ENCODE measurements around the gene ZFP36L1.
A peak's percentile ranks its signal among the peaks of the same experiment; 100 is the strongest.

ZFP36L1 gene

GRCh38 chr14:68834816-68835215 is 41.9 kb upstream of the ZFP36L1 start:
- Histone ChIP-seq H3K4me3 (ENCODE audit: low read length) (no peak overlapping the region), H3K4me1 (ENCODE audit: control insufficient read depth, low read depth, low read length) (no peaks in the 10 kb centered on the region), H4K8ac (ENCODE audit: low read depth, low read length) (no peak overlapping the region), H3K79me2 (ENCODE audit: control insufficient read depth, insufficient read depth, low read length) (no peaks in the 10 kb centered on the region), H3K4me2 (ENCODE audit: low read length) (no peak overlapping the region), H3K9ac (ENCODE audit: low read length) (no peak overlapping the region), H2BK5ac (ENCODE audit: low read length) (no peak overlapping the region), H3K27ac (ENCODE audit: low read depth, low read length) (no peak overlapping the region), H2BK15ac (replicated peaks; ENCODE audit: low read depth) (no peak overlapping the region), H4K5ac (ENCODE audit: low read length) (no peak overlapping the region), H2BK120ac (ENCODE audit: low read depth, low read length) (no peak overlapping the region), H2AK5ac (ENCODE audit: low read length) (no peak overlapping the region), H3K36me3 (ENCODE audit: control insufficient read depth, insufficient read depth, low read length) (no peaks in the 10 kb centered on the region), H3K79me1 (ENCODE audit: low read length) (no peaks in the 10 kb centered on the region), H3K4ac (ENCODE audit: low read depth, low read length) (no peak overlapping the region), H3K27me3 (ENCODE audit: insufficient read depth, low read length, poor library complexity) (no peaks in the 10 kb centered on the region), H3K23ac (ENCODE audit: low read length) (no peak overlapping the region), H3K56ac (ENCODE audit: low read length) (no peak overlapping the region), H3K18ac (ENCODE audit: low read length) (no peak overlapping the region)
- no peak for DNase-seq
- no CpG with 5 or more reads among the region's 6 CpGs for WGBS (ENCODE audit: extremely low coverage, insufficient coverage, low lambda C conversion rate)

DNA sequence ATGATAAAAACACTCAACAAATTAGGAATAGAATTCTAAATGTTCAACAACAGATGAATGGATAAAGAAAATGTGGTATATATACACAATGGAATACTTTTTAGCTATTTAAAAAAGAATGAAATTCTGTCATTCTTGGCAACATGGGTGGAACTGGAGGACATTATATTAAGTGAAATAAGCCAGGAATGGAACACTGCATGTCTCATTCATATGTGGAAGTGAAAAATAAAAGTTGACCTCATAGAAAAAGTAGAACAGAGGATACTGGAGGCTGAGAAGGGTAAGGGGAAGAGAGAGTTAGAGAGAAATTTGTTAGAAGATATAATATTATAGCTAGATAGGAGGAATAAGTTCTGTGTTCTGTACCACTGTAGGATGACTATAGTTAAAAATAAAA is 35.8 kb upstream of the ZFP36L1 start:
- Histone ChIP-seq H3K4me1 (ENCODE audit: control insufficient read depth, low read depth, low read length) (no peaks in the 10 kb centered on the region), H3K4me2 (ENCODE audit: low read length) (no peak overlapping the region), H3K4ac (ENCODE audit: low read depth, low read length) (no peak overlapping the region), H3K79me2 (ENCODE audit: control insufficient read depth, insufficient read depth, low read length) (no peaks in the 10 kb centered on the region), H3K4me3 (ENCODE audit: low read length) (no peak overlapping the region), H3K79me1 (ENCODE audit: low read length) (no peaks in the 10 kb centered on the region), H2BK5ac (ENCODE audit: low read length) (no peak overlapping the region), H3K27me3 (ENCODE audit: insufficient read depth, low read length, poor library complexity) (no peaks in the 10 kb centered on the region), H2AK5ac (ENCODE audit: low read length) (no peak overlapping the region), H3K9ac (ENCODE audit: low read length) (no peak overlapping the region), H3K27ac (ENCODE audit: low read depth, low read length) (no peak overlapping the region), H3K18ac (ENCODE audit: low read length) (no peak overlapping the region), H3K56ac (ENCODE audit: low read length) (no peak overlapping the region), H3K23ac (ENCODE audit: low read length) (no peak overlapping the region), H4K8ac (ENCODE audit: low read depth, low read length) (no peak overlapping the region), H3K36me3 (ENCODE audit: control insufficient read depth, insufficient read depth, low read length) (no peaks in the 10 kb centered on the region), H2BK15ac (replicated peaks; ENCODE audit: low read depth) (no peak overlapping the region), H2BK120ac (ENCODE audit: low read depth, low read length) (no peak overlapping the region), H4K5ac (ENCODE audit: low read length) (no peak overlapping the region)
- DNase-seq = no peak

- no peak overlapping the region for H3K9ac ChIP-seq (ENCODE audit: low read length)
- no peak overlapping the region for H4K5ac ChIP-seq (ENCODE audit: low read length)
- H3K27ac ChIP-seq (ENCODE audit: low read depth, low read length) = no peak overlapping the region
- no peaks in the 10 kb centered on the region for H3K4me1 ChIP-seq (ENCODE audit: control insufficient read depth, low read depth, low read length)
- H3K79me1 ChIP-seq (ENCODE audit: low read length) = no peaks in the 10 kb centered on the region
- WGBS (ENCODE audit: extremely low coverage, insufficient coverage, low lambda C conversion rate) = no CpG with 5 or more reads among the region's 3 CpGs
- no peaks in the 10 kb centered on the region for H3K27me3 ChIP-seq (ENCODE audit: insufficient read depth, low read length, poor library complexity)
- H3K4me3 ChIP-seq (ENCODE audit: low read length) = no peak overlapping the region
- H3K18ac ChIP-seq (ENCODE audit: low read length) = no peak overlapping the region
- no peak for DNase-seq
- H3K23ac ChIP-seq (ENCODE audit: low read length) = no peak overlapping the region
- H2BK5ac ChIP-seq (ENCODE audit: low read length) = no peak overlapping the region
- no peak overlapping the region for H2BK120ac ChIP-seq (ENCODE audit: low read depth, low read length)
- H3K4ac ChIP-seq (ENCODE audit: low read depth, low read length) = no peak overlapping the region
- no peak overlapping the region for H2BK15ac ChIP-seq (replicated peaks; ENCODE audit: low read depth)
- no peak overlapping the region for H3K56ac ChIP-seq (ENCODE audit: low read length)
- H3K79me2 ChIP-seq (ENCODE audit: control insufficient read depth, insufficient read depth, low read length) = no peaks in the 10 kb centered on the region
- H4K8ac ChIP-seq (ENCODE audit: low read depth, low read length) = no peak overlapping the region
- no peak overlapping the region for H3K4me2 ChIP-seq (ENCODE audit: low read length)
- no peak overlapping the region for H2AK5ac ChIP-seq (ENCODE audit: low read length)
- H3K36me3 ChIP-seq (ENCODE audit: control insufficient read depth, insufficient read depth, low read length) = no peaks in the 10 kb centered on the region
These were observed 32.9 kb upstream of the ZFP36L1 start for GRCh38 chr14:68825729-68826128.

DNA sequence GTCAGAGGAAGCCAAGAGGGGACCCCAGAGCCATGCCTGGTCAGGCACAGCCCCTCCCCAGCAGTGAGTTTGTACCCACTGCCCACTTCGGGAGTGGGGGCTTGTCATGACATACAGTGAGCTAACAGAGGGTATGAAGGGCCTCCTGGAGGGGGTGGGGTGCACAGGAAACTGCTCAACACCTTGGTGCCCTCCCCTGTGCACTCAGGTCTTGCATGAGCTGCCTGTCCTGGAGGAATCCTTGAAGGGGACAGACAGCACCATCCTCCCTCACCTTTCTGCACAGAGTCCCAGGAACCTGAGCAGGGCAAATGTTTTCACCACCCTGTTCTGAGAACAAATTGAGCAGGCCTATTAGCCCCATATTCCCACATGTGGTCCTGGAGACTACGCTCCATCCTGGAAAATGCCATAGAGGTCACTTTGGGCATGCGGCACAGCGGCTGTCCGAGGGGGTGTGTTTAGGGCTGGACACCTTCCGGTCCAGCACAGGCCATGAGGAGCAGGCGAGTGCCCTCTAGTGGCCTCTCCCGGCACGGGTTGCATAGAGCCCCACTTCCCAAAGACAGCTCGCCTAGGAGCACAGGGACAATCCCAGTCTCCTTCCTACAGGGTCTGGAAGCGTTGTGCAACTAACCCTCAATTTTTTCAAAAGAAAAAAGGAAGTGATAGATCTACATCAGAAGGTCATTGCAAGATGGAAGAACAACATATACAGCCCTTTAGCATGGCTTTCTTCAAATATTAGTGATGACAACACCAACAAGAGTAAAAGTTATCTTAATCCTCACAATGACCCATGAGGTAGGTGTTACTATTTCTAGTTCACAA is 31.9 kb upstream of the ZFP36L1 start:
- Histone ChIP-seq H2BK15ac (replicated peaks; ENCODE audit: low read depth) (no peak overlapping the region), H3K79me1 (ENCODE audit: low read length) (no peaks in the 10 kb centered on the region), H3K56ac (ENCODE audit: low read length) (peak overlapping the region; percentile 30), H3K18ac (ENCODE audit: low read length) (no peak overlapping the region), H3K27ac (ENCODE audit: low read depth, low read length) (no peak overlapping the region), H2AK5ac (ENCODE audit: low read length) (no peak overlapping the region), H3K27me3 (ENCODE audit: insufficient read depth, low read length, poor library complexity) (no peaks in the 10 kb centered on the region), H3K36me3 (ENCODE audit: control insufficient read depth, insufficient read depth, low read length) (no peaks in the 10 kb centered on the region), H4K8ac (ENCODE audit: low read depth, low read length) (no peak overlapping the region), H3K4me1 (ENCODE audit: control insufficient read depth, low read depth, low read length) (no peaks in the 10 kb centered on the region), H2BK120ac (ENCODE audit: low read depth, low read length) (no peak overlapping the region), H3K4ac (ENCODE audit: low read depth, low read length) (peak overlapping the region; percentile 45), H3K4me2 (ENCODE audit: low read length) (no peak overlapping the region), H3K23ac (ENCODE audit: low read length) (no peak overlapping the region), H4K5ac (ENCODE audit: low read length) (no peak overlapping the region), H3K9ac (ENCODE audit: low read length) (peak overlapping the region; percentile 23), H2BK5ac (ENCODE audit: low read length) (no peak overlapping the region), H3K79me2 (ENCODE audit: control insufficient read depth, insufficient read depth, low read length) (no peaks in the 10 kb centered on the region), H3K4me3 (ENCODE audit: low read length) (no peak overlapping the region)
- WGBS (ENCODE audit: extremely low coverage, insufficient coverage, low lambda C conversion rate) = no CpG with 5 or more reads among the region's 11 CpGs
- peak; percentile 91 for DNase-seq

DNA sequence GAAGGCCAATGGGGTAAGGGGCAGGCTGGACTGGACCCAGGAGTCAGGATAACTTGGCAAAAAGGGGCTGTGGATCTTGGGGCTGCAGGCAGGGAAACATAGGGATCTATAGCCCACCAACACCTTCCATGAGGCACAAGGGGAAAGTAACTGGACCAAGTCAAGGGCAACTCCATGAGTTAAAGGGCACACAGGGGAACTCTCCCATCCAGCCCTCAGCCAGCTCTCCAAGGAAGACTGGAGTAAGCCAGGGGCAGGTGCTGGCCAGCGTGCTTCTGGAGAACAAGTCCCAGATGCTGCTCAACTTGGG is 31.3 kb upstream of the ZFP36L1 start:
- no peak for DNase-seq
- no peak overlapping the region for H2BK120ac ChIP-seq (ENCODE audit: low read depth, low read length)

More for the DNA sequence above, 31.3 kb upstream of the ZFP36L1 start:
- no CpG with 5 or more reads among the region's 1 CpG for WGBS (ENCODE audit: extremely low coverage, insufficient coverage, low lambda C conversion rate)
- Histone ChIP-seq H2BK15ac (replicated peaks; ENCODE audit: low read depth) (no peak overlapping the region), H3K56ac (ENCODE audit: low read length) (no peak overlapping the region), H3K23ac (ENCODE audit: low read length) (no peak overlapping the region), H3K36me3 (ENCODE audit: control insufficient read depth, insufficient read depth, low read length) (no peaks in the 10 kb centered on the region), H3K79me1 (ENCODE audit: low read length) (no peaks in the 10 kb centered on the region), H3K4me2 (ENCODE audit: low read length) (no peak overlapping the region), H3K4me3 (ENCODE audit: low read length) (no peak overlapping the region), H3K79me2 (ENCODE audit: control insufficient read depth, insufficient read depth, low read length) (no peaks in the 10 kb centered on the region), H4K5ac (ENCODE audit: low read length) (no peak overlapping the region), H2AK5ac (ENCODE audit: low read length) (no peak overlapping the region), H3K4ac (ENCODE audit: low read depth, low read length) (no peak overlapping the region), H3K27me3 (ENCODE audit: insufficient read depth, low read length, poor library complexity) (no peaks in the 10 kb centered on the region), H2BK5ac (ENCODE audit: low read length) (no peak overlapping the region), H3K27ac (ENCODE audit: low read depth, low read length) (no peak overlapping the region), H3K9ac (ENCODE audit: low read length) (no peak overlapping the region), H4K8ac (ENCODE audit: low read depth, low read length) (no peak overlapping the region), H3K18ac (ENCODE audit: low read length) (no peak overlapping the region), H3K4me1 (ENCODE audit: control insufficient read depth, low read depth, low read length) (no peaks in the 10 kb centered on the region)

Data from mesendoderm (in vitro differentiated cells).